EL (cell line): ENCODE measurements around the gene GASK1A.
A peak's percentile ranks its signal among the peaks of the same experiment; 100 is the strongest.

ENCODE experiments used
- DNase-seq: peaks from one replicate; pipeline ENCODE4 v3.0.0-alpha.2; 2016

GASK1A gene

DNA sequence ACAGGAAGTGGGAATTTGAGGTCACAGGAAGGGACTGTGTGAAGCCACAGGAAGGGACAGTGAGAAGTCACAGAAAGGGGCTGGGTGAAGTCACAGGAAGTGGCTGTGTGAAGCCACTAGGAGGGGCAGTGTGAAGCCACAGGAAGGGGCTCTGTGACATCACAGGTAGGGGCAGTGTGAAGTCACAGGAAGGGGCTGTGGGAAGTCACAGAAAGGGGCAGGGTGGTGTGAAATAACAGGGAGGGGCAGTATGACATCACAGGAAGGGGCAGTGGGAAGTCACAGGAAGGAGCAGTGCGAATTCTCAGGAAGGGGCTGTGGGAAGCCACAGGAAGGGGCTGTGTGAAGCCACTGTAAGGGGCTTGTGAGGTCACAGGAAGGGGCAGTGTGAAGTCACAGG is 35.8 kb downstream of the GASK1A start:
- DNase-seq = no peak

DNA sequence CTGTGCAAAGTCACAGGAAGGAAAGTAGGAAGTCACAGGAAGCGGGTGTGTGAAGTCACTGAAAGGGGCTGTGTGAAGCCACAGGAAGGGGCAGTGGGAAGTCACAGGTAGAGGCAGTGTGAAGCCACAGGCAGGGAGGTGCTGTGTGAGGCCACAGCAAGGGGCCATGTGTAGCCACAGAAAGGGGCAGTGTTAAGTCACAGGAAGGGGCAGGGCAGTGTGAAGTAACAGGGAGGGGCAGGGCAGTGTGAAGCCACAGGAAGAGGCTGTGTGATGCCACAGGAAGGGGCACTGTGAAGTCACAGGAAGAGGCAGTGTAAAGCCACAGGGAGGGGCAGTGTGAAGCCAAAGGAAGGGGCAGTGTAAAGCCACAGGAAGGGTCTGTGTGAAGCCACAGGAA is 36.5 kb downstream of the GASK1A start:
- no peak for DNase-seq

DNA sequence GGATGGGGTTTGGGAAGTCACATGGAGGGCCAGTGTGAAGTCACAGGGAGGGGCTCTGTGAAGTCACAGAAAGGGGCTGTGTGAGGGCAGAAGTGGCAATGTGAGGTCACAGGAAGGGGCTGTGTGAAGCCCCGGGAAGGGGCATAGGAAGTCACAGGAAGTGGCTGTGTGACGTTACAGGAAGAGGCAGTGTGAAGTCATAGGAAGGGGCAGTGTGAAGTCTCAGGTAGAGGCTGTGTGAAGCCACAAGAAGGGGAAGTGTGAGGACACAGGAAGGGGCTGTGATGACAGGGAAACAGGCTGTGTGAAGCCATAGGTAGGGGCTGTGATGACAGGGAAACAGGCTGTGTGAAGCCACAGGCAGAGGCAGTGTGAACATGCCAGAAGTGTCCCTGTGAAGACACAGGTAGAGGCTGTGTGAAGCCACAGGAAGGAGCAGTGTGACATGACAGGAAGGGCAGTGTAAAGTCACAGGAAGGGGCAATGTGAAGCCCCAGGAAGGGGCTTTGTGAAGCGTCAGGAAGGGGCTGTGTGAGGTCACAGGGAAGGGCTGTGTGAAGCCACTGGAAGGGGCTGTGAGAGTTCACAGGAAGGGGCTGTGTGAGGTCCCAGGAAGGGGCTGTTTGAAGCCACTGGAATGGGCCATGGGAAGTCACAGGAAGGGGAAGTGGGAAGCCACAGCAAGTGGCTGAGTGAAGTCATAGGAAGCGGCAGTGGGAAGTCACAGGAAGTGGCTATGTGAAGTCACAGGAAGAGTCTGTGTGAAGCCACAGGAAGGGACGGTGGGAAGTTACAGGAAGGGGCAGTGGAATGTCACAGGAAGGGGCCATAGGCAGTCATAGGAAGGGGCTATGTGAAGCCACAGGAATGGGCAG is 37.1 kb downstream of the GASK1A start:
- no peak for DNase-seq

DNA sequence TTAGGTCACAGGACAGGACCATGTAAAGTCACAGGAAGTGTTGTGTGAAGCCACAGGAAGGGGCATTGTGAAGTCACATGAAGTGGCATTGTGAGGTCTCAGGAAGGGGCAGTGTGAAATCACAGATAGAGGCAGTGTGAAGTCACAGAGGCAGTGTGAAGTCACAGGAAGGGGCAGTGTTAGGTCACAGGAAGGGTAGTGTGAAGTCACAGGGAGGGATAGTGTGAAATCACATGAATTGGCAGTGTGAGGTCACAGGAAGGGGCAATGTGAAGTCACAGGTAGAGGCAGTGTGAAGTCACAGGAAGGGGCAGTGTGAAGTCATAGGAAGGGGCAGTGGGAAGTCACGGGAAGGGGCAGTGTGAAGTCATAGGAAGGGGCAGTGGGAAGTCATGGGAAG is 37.9 kb downstream of the GASK1A start:
- DNase-seq = no peak

DNA sequence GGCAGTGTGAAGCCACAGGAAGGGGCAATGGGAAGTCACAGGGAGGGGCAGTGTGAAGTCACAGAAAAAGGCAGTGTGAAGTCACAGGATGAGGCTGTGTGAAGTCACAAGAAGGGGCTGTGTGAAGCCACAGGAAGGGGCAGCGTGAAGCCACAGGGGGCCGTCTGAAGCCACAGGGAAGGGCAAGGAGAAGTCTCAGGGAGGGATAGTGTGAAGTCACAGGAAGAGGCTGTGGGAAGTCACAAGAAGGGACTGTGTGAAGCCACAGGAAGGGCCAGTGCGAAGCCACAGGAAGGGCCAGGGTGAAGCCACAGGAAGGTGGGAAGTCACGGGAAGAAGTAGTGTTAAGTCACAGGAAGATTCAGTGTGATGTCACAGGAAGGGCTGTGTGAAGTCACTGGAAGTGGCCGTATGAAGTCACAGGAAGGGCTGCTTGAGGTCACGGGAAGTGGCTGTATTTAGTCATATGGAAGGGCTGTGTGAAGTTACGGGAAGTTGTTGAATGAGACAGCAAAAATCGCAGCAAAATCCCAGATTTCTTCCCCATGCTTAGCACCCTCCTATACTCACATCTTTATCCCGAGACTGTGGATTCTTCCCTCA is 38.6 kb downstream of the GASK1A start:
- no peak for DNase-seq

DNA sequence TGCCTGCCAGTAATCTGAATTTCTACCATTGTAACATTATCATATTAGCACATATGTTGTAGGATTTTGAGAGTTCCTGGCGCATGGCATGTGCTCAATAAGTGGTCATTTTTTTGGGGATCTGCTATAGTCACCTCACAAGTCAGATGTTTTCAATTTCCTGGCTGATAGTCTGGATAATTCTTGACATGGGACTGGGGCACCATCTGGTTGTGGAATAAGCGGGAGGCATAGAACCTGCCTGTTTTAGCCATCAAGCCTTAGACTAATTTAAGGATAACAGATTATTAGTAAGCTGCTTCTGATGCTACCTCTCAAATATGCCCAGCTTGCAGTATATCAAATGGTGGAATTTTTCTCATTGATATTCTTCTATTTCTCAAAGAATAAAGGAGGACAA is 39.1 kb downstream of the GASK1A start:
- no peak for DNase-seq

DNA sequence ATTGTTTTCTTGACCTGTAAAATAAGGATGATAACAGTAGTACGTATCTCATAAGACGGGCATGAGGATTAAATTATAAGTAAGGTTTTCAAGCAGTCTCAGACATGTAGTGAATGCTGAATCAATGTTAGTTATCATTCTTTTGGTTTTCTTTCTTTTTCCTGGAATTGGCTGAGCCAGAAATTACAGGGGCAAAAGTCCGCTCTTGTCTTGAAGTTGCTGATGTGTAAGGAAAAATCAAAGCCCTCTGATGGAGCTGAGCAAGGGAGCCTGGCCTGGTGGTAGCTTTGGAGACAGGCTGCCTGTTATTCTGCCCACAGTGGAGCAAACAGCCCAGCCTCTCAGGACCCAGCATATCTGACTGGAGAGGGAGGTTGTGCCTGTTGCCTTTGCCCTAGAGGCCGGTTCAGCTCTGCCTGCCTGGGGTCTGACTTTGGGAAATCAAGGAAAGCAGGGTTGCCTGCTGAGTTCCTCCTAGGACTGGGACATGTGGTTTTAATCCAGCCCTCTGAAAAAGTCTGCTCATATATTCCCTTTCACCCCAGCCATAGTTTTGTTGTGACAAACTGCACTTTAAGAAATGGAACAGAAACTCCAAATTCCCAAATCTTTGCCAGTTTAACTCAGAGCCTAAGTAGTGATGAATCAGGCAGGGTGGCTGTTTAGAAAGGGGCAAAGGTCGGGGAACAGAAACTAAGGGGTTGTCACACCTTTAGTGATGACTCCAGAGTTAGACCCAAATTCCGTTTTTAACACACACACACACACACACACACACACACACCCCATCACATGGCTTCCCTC is 40.1 kb downstream of the GASK1A start:
- no peak for DNase-seq

DNA sequence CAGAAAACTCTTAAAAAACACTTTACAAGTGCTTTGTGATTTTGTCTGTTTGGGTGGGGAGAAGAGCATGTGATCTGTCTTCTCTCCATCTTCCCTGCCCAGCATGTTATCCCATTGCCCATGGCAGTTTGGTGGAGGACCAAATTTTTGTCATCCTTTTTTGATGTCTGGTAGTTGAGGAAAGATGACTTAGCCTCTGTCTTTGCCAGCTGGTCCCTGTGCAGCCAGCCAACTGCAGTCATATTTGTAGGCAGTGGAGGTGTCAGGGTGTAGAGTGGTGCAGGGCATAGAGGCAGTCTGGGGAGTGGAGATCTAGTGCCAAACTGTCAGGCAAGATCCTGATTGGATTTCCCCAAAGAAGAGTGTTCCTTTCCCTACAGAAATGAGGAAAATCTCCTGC is 40.7 kb downstream of the GASK1A start:
- no peak for DNase-seq

DNA sequence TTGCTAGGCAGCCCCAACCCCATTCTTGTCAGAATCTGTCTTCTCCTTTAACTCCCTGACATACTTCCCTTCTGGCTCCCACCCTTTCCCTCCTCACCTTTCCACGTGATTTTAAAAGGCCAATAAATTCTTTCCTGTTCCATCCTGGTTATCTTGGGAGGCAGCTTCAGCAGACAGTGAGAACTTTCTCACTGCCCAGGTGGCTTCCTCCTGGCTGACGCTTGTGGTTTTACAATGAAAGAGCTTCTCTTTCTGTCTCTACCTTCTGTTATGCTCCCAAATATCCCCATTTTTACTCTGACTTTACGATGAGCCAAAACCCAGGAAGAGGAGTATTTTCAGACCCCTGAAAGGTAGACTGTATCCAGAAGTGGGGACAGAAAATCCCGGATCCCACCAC is 42.1 kb downstream of the GASK1A start:
- no peak for DNase-seq

DNA sequence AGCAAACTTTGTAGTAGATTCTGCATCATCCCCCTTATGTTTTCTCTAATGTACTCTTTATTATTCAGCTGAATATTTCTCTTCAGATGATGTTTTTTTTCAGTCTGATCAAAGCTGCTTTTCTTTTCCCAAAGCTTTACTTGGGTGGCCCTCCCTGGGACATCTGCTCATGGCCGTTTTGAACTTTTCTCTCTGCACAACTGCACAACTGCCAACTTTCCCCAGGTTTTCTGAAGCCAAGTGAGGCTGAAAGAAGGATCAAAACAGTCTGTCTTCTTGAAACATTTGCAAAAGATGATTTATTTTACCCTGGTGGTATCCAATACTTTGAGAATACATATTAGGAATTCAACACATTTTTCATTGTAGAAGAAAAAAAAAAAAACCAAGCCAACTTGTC is 43.0 kb downstream of the GASK1A start:
- DNase-seq = no peak

DNA sequence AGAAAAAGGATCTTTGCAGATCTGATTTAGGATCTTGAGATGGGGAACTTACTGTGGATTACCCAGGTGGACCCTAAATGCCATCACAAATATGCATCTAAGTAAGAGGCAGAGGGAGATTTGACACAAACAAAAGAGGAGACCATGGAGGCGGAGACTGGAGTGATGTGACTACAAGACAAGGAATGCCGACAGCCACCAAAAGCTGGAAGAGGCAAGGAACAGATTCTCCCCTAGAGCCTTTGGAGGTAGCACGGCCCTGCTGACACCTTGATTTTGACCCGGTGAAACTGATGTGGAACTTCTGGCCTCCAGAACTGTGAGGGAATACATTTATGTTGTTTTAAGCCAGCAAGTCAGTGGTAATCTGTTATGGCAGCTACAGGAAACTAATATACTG is 44.0 kb downstream of the GASK1A start:
- DNase-seq = no peak

DNA sequence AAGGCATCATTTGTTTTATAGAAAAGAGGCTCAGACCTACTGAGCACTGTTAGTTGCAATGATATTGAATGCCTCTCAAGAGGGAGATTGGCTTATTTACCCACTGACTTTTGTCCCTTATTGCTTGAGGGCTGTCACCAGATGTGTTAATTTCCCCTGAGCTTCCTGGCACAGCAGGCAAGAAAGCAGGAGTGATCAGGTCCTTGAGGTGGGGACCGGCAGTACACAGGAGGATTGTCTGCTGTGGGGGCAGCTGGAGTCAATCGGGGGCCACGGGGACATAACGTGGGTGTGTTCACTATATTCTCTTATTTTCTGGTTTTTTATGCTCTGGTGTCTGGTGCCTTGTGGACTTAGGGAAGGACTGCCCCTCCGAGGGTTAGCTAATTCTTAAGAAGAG is 44.6 kb downstream of the GASK1A start:
- DNase-seq = no peak

DNA sequence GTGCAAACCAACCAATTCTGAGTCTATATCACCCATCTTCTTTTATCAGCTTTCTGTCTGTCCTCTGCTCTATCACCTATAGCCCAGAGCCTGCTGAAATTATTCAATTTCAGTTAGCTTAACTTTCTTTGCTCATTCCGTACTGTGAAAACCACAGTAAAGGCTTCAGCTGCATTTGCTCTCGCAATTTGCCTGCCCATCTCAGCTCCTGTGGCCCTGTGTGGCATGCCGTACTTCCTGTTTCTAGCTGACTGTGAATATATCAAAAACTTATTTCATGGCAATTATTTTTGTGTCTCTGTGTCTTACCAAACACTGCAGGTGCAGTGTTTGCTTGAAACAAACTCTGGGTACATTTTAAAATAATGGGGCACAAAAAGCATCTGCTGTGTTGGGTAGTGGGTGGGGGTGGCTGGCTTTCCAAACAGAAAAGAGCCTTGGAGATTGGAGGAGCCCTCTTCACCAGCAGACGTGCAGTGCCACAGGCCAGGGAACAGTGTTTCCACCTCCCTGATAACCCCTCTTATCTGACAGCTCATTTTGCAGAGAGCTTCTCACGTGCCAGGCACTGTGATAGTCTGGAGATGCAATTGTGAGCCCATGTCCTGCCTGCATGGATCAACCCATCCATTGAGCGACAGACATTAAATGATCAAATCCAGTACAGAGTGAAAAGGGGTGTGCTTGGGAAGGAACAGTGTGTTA is 45.2 kb downstream of the GASK1A start:
- DNase-seq = no peak

DNA sequence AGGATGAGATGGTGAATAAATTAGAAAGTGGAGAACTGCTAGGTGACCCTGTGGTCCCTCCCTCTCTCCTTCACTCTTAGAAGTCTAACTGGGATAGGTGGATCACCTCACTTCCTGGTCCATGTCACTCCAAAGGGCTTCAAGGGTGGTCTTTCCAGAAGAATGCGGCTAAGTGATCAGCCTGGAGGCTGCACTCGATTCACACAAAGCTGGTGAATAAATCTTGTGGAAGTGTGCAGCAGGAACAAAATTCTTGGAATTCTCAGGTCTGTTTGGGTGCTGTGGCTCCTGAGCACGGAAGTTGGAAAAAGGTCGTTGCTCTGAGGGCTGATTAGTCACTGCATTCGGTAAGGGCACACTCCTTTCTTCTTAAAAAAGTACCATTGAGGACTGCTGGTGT is 46.3 kb downstream of the GASK1A start:
- no peak for DNase-seq

DNA sequence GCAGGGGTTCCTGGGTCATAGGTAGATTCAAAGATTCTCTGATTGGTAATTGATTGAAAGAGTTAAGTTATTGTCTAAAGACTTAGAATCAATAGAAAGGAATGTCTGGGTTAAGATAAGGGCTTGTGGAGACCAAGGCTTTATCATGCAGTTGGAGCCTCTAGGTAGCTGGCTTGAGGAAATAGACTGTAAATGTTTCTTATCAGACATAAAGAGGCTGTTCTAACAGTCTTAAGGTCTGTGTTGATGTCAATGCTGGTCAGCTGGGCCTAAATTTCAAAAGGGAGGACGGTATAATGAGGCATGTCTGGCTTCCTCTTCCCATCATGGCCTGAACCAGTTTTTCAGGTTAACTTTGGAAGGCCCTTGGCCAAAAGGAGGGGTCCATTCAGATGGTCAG is 48.9 kb downstream of the GASK1A start:
- DNase-seq = no peak

DNA sequence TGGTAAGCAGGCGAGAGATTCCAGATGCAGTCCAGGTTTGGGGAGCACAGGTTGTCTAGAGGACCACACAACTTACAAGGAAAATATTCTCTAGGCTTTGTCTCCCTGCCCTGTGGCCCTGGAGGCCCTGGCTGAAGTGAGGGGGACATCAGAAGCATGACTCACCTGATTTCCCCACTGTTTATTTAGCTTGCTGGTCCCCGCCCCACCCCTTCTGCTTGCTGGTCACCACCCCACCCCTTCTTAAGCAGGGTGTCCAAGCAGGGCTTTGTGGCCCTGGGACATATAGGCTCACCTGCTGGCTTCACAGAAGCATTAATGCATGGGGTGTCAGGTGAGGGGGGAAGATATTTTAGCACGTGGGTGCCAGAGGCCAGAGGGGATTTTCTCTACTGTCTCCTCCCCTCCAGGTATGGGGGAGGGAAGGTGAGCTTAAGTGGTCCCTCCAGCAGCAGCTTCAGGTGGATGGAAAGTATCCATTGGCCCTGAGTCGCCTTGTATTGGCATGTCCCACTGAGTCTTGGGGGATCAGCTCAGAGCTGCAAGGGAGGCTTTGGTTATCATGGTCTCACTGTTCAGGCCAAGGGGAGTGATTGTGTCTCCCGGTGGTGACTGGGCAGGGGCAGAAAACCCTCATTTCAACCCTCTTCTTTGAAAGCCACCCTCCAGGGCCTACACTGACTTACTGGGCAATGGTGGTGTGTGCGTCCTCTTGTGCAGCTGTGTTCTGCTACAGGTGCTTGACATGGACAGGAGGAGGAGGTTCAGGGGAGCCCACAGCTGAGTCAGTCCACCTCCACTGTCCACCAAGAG is 49.8 kb downstream of the GASK1A start:
- DNase-seq = no peak

DNA sequence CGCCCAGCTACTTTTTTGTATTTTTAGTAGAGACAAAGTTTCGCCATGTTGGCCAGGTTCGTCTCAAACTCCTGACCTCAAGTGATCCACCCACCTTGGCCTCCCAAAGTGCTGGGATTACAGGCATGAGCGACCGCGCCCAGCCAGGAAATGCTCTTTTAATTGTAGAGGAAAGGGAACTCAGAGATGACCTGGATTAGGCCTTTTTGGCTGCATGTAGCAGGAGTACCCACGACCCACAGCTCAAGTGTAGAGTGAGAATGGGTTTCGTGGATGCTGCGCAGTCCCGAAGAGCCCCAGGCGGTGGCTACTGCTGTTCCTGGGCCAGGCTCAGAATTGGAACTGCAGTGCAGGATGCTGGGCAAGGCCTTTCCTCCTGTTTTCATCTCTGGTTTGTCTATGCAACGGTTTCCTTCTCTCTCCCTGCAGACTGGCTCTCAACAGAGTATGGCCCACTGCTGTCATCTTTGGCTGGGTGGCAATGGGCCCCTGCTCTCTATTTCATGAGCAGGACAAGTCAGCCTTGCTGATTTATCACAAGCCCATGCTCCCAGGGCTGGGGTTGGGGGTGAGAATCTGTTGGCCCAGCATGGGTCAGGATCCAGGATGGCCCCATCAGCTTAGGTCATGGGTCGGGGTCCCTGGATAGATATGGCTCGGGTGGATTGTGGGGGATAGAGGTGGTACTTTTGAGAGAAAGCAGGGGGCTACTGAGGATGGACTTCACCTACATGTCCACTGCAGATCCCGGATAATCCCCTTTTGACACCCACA is 51.2 kb downstream of the GASK1A start:
- DNase-seq = no peak

DNA sequence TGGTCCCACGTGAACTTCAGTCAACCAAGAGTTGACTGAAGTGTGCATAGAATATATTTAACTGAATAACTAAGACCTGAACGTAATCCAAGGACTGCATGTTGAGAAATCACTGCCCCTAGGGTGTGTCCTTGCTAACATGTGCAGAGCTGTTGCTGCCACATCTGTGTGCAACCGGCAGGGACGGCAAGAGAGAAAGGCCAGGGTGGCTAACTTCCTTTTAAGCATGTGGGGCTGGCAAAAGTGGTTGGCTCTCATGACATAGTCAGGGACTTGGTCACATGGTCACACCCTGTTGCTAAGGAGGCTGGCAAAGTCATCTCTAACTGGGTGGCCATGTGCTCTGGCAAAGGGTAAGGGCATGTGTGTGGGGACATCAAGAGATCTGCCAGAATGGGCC is 52.4 kb downstream of the GASK1A start:
- peak; percentile 4 for DNase-seq

DNA sequence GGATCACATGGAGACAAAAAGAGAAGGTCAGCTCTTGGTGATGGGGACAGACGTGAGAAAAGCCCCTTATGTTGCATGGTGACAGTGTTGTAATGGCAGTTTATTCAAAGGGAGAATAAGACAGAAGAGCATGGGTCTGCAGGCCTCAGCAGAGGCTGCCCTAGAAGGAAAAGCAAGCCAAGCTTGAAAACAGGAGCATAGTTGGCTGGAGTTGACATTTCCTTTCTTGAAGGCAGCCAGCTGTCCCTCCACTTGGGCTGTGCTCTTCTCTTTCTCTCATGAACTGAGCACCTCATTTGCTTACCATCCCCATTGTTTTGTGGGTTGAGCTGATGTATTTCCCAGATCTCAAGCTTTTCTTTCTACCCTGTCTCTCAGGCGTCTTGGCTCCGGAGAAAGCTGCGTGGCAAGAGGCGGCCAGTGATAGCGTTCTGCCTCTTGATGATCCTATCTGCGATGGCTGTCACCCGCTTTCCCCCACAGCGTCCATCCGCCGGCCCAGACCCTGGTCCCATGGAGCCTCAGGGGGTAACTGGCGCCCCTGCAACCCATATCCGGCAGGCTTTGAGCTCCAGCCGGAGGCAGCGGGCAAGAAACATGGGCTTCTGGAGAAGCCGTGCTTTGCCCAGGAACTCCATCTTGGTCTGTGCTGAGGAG is 52.9 kb downstream of the GASK1A start:
- no peak for DNase-seq

DNA sequence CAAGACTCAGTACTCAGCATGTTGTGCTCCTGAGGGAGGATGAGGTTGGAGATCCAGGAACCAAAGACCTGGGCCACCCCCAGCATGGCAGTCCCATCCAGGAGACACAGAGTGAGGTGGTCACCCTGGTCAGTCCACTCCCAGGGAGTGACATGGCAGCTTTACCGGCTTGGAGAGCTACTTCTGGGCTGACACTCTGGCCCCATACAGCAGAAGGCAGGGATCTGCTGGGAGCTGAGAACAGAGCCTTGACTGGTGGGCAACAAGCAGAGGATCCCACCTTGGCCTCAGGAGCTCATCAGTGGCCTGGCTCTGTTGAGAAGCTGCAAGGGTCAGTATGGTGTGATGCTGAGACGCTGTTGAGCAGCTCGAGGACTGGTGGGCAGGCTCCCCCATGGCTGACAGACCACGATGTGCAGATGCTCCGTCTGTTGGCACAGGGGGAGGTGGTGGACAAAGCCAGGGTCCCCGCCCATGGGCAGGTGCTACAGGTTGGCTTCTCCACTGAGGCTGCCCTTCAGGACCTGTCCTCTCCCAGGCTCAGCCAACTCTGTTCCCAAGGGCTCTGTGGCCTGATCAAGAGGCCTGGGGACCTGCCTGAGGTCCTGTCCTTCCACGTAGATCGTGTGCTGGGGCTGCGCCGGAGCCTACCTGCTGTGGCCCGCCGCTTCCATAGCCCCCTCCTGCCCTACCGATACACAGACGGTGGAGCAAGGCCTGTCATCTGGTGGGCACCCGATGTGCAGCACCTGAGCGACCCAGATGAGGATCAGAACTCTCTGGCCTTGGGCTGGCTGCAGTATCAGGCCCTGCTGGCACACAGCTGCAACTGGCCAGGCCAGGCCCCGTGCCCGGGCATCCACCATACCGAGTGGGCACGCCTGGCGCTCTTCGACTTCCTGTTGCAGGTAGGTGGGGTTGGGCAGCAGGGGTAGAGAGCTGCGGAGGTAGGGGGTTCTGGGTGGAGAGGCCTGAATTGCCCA is 53.8 kb downstream of the GASK1A start:
- no peak for DNase-seq
